ENCODE results near the gene N4BP2.

The N4BP2 gene

GRCh38 chr4:40192114-40193015, 135.7 kb downstream of the N4BP2 start:
- no peak for DNase-seq (ENCODE audit: low read depth, low spot score)

GRCh38 chr4:40193016-40193571, 136.4 kb downstream of the N4BP2 start:
- DNase-seq (ENCODE audit: low read depth, low spot score) = no peak

- no peak for DNase-seq (ENCODE audit: low read depth, low spot score)
Observed at GRCh38 chr4:40193578-40193977, 136.9 kb downstream of the N4BP2 start.

GRCh38 chr4:40194602-40195161, 138.0 kb downstream of the N4BP2 start:
- DNase-seq (ENCODE audit: low read depth, low spot score) = peak; percentile 29

GRCh38 chr4:40195182-40196177, 138.8 kb downstream of the N4BP2 start:
- no peak for DNase-seq (ENCODE audit: low read depth, low spot score)

- no peak for DNase-seq (ENCODE audit: low read depth, low spot score)
Observed at GRCh38 chr4:40196272-40196671, 139.6 kb downstream of the N4BP2 start.

- no peak for DNase-seq (ENCODE audit: low read depth, low spot score)
Observed at GRCh38 chr4:40196724-40197281, 140.2 kb downstream of the N4BP2 start, which contains the start of gene RHOH. TSS of gene RHOH (plus strand) at chr4:40197031. CDS start at chr4:40243387, 46,356 bp downstream.

GRCh38 chr4:40197879-40198689, 141.4 kb downstream of the N4BP2 start:
- DNase-seq (ENCODE audit: low read depth, low spot score) = no peak

GRCh38 chr4:40199179-40199670, 142.6 kb downstream of the N4BP2 start:
- no peak for DNase-seq (ENCODE audit: low read depth, low spot score)

GRCh38 chr4:40199999-40200874, 143.6 kb downstream of the N4BP2 start:
- no peak for DNase-seq (ENCODE audit: low read depth, low spot score)

- DNase-seq (ENCODE audit: low read depth, low spot score) = no peak
Observed at GRCh38 chr4:40200875-40201801, 144.5 kb downstream of the N4BP2 start.

- DNase-seq (ENCODE audit: low read depth, low spot score) = no peak
Observed at GRCh38 chr4:40201898-40202297, 145.2 kb downstream of the N4BP2 start.

GRCh38 chr4:40202474-40202873, 145.8 kb downstream of the N4BP2 start:
- no peak for DNase-seq (ENCODE audit: low read depth, low spot score)

- no peak for DNase-seq (ENCODE audit: low read depth, low spot score)
Observed at GRCh38 chr4:40204507-40205258, 148.0 kb downstream of the N4BP2 start.

- DNase-seq (ENCODE audit: low read depth, low spot score) = no peak
Observed at GRCh38 chr4:40205259-40206198, 148.9 kb downstream of the N4BP2 start.

GRCh38 chr4:40206426-40206825, 149.8 kb downstream of the N4BP2 start:
- no peak for DNase-seq (ENCODE audit: low read depth, low spot score)

Measured in smooth muscle cell of the brain vasculature (primary cell).